Thyroid gland (tissue), 4 donors: ENCODE measurements around the gene BRSK2.

Experiments used
- POLR2A ChIP-seq, 2 donors: fragments of 450-650 bp; IDR thresholded peaks; one replicate each; pipeline ENCODE4 v1.6.1; 2017; ENCODE audit warnings: antibody characterized with exemption in 2 of 2, mild to moderate bottlenecking in 2 of 2, moderate library complexity in 1 of 2
- TF ChIP-seq, protein P1 (sequence below), 6 experiments: fragments of 200-600 bp in 3 of 6; fragments of 450-650 bp in 3 of 6; sonication (generic) in 3 of 6; IDR thresholded peaks; one replicate each; pipeline ENCODE4 v1.5.1; 2016 to 2019; ENCODE audit warnings: antibody characterized with exemption in 6 of 6, mild to moderate bottlenecking in 2 of 6, inconsistent platforms in 1 of 6, moderate library complexity in 1 of 6

DNA sequence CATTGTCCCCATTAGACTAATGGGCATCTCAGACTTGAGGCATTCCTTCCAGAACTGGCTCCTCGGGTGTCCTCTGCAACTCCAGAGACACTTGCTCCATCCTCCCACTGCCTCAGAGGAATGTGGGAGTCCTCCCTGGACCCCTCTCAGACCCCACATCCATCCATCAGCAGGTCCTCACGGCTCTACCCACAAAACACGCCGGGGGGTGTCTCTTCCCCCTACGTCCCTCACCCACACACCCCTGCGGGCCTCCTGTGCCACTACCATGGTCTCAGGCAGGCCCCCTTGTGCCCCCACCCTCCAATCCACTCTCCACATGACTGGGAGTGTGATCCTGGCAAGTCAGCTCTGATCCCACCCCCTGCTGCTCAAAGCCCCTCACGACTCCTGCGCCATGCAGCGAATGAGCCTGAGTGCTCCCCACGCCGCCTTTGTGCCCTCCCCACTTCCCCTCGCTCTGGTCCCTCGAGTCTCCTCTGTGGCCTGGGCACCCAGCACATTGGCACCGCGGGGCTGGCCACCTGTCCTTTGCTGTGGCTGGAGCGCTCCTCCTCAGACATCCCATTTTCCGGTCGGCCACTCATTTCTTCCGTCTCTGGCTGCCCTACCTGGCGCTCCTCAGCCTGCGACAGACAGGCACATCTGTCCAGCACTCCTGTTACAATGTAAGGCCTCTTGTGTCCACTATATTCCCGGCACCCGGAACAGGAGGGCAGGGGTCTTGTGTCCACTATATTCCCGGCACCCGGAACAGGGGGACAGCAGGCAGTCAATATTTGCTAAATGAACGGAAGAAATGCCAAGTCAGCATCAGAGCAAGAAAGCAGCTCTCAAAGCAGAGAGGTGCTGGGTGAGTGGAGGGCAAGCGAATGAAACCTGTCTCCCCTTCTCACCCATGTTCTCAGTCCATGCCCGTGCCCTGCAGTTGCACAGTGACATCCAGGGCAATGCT is 111.0 kb downstream of the BRSK2 start:
- TF ChIP-seq, protein P1, sequence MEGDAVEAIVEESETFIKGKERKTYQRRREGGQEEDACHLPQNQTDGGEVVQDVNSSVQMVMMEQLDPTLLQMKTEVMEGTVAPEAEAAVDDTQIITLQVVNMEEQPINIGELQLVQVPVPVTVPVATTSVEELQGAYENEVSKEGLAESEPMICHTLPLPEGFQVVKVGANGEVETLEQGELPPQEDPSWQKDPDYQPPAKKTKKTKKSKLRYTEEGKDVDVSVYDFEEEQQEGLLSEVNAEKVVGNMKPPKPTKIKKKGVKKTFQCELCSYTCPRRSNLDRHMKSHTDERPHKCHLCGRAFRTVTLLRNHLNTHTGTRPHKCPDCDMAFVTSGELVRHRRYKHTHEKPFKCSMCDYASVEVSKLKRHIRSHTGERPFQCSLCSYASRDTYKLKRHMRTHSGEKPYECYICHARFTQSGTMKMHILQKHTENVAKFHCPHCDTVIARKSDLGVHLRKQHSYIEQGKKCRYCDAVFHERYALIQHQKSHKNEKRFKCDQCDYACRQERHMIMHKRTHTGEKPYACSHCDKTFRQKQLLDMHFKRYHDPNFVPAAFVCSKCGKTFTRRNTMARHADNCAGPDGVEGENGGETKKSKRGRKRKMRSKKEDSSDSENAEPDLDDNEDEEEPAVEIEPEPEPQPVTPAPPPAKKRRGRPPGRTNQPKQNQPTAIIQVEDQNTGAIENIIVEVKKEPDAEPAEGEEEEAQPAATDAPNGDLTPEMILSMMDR (IDR thresholded peaks at IDR 0.05), result no peak
- no peak for TF ChIP-seq POLR2A (IDR thresholded peaks at IDR 0.05)
